GM12878 (cell line): ENCODE results near the gene OR2W3. TPM values are rescaled to one million over a fixed set of nuclear protein-coding genes. Genes with fewer than 3 reads are reported as not detected.

Experiments
- ATAC-seq: fragments of 200-7000 bp; cut with Tn5 transposase; 3 replicates; pipeline ENCODE4 v1.9.1; 2020; ENCODE audit warnings: mild to moderate bottlenecking, moderate library complexity
- BruUV-seq: library from RNA; stranded (reverse); fragments of 400-500 nt; replicated peaks from 2 replicates; lab custom pipeline; 2021; lab: Mats Ljungman, UMichigan
- CTCF ChIA-PET: fragments of 300-600 bp; sonication (Branson Sonifier 250); formaldehyde crosslinking; extraction: SDS; loops from one replicate; lab custom pipeline; 2021; ENCODE audit warnings: inconsistent platforms; lab: Yijun Ruan, JAX
- POLR2A ChIA-PET: fragments of 350-600 bp; formaldehyde crosslinking; extraction: SDS; loops from one replicate; lab custom pipeline; 2021; ENCODE audit warnings: inconsistent platforms; lab: Charles Lee
- RAD21 ChIA-PET: fragments of 300-600 bp; sonication (Branson Sonifier 250); formaldehyde crosslinking; loops from one replicate; lab custom pipeline; 2023; ENCODE audit warnings: antibody characterized with exemption; ENCODE audit not compliant: unreplicated experiment; lab: Charles Lee
- SMC1A ChIA-PET: fragments of 300-600 bp; sonication (Branson Sonifier 250); formaldehyde crosslinking; loops from one replicate; lab custom pipeline; 2023; ENCODE audit not compliant: unreplicated experiment, uncharacterized antibody; lab: Charles Lee
- DNase-seq: peaks from one replicate; pipeline ENCODE4 v3.0.0-alpha.2; 2011; ENCODE audit warnings: low read depth, low spot score
- FAIRE-seq: peaks from 3 replicates; lab custom pipeline; 2011; peaks lifted over from hg19 to GRCh38; lab: Jason Lieb, UNC
- H2AFZ ChIP-seq: 2 replicates; pipeline ENCODE4 v1.6.0; 2011; ENCODE audit warnings: low read depth, low read length, control low read depth; ENCODE audit not compliant: control insufficient read depth
- H3K27ac ChIP-seq: 2 replicates; pipeline ENCODE4 v1.5.1; 2011; ENCODE audit warnings: control low read depth; ENCODE audit not compliant: control insufficient read depth, insufficient read depth
- H3K27me3 ChIP-seq, 2 experiments: replicated peaks in 1 of 2; 2 replicates each; pipeline versions ENCODE4 v1.6.0 to v1.6.1; 2011; ENCODE audit warnings: low read length in 1 of 2; ENCODE audit not compliant: control insufficient read depth in 2 of 2, insufficient read depth in 2 of 2
- H3K36me3 ChIP-seq, 2 experiments: 2 replicates each; pipeline ENCODE4 v1.5.1; 2011; ENCODE audit warnings: low read length in 1 of 2; ENCODE audit not compliant: control insufficient read depth in 2 of 2, insufficient read depth in 2 of 2
- H3K4me1 ChIP-seq: 2 replicates; pipeline ENCODE4 v1.6.1; 2011; ENCODE audit warnings: mild to moderate bottlenecking, low read length, moderate library complexity, mixed read lengths; ENCODE audit not compliant: control insufficient read depth, insufficient read depth
- H3K4me2 ChIP-seq: 2 replicates; pipeline ENCODE4 v1.6.0; 2011; ENCODE audit warnings: control low read depth; ENCODE audit not compliant: control insufficient read depth, insufficient read depth
- H3K4me3 ChIP-seq: fragments of 200-600 bp; sonication (generic); 2 replicates; pipeline ENCODE4 v1.5.1; 2016
- H3K79me2 ChIP-seq: 2 replicates; pipeline ENCODE4 v1.6.0; 2011; ENCODE audit warnings: low read length; ENCODE audit not compliant: control insufficient read depth, insufficient read depth
- H3K9ac ChIP-seq: 2 replicates; pipeline ENCODE4 v1.8.0; 2011; ENCODE audit warnings: low read length, control low read depth, mixed read lengths; ENCODE audit not compliant: control insufficient read depth, insufficient read depth
- H3K9me3 ChIP-seq: replicated peaks from 3 replicates; pipeline ENCODE4 v1.5.1; 2011; ENCODE audit warnings: mild to moderate bottlenecking, low read length; ENCODE audit not compliant: control insufficient read depth, insufficient read depth
- H4K20me1 ChIP-seq: 2 replicates; pipeline ENCODE4 v1.6.0; 2011; ENCODE audit not compliant: control insufficient read depth, insufficient read depth
- ASH2L ChIP-seq: fragments of 300-600, 200-600 bp; sonication (generic); IDR thresholded peaks from 2 replicates; pipeline ENCODE4 v1.6.1; 2017; ENCODE audit warnings: low read depth, mild to moderate bottlenecking, borderline replicate concordance
- EP300 ChIP-seq, 2 experiments: fragments of 150-350 bp in 1 of 2; IDR thresholded peaks; 2 replicates each; pipeline ENCODE4 v1.6.1; 2011 to 2012; ENCODE audit warnings: low read depth in 2 of 2, low read length in 2 of 2, borderline replicate concordance in 1 of 2, improper control_type of control experiment in 1 of 2, inconsistent platforms in 1 of 2; ENCODE audit not compliant: control insufficient read depth in 1 of 2
- HDGF ChIP-seq: fragments of 450-650 bp; IDR thresholded peaks from 2 replicates; pipeline ENCODE4 v1.6.1; 2016; ENCODE audit warnings: antibody characterized with exemption
- MEF2B ChIP-seq: fragments of 450-650 bp; IDR thresholded peaks from 2 replicates; pipeline ENCODE4 v1.6.1; 2018; ENCODE audit warnings: mild to moderate bottlenecking, moderate library complexity; ENCODE audit not compliant: partially characterized antibody, poor library complexity, severe bottlenecking
- MYB ChIP-seq: fragments of 150-350 bp; IDR thresholded peaks from 2 replicates; pipeline ENCODE4 v1.6.1; 2014; ENCODE audit warnings: mild to moderate bottlenecking, low read depth, low read length, borderline replicate concordance
- NFIC ChIP-seq: IDR thresholded peaks from 2 replicates; pipeline ENCODE4 v1.6.1; 2012; ENCODE audit warnings: low read depth, mild to moderate bottlenecking, inconsistent platforms, low read length, moderate library complexity
- POLR2A ChIP-seq: IDR thresholded peaks from 2 replicates; pipeline ENCODE4 v1.6.1; 2011; ENCODE audit warnings: low read depth, mild to moderate bottlenecking, low read length
- SREBF2 ChIP-seq: IDR thresholded peaks from 2 replicates; pipeline ENCODE4 v1.6.1; 2012; ENCODE audit warnings: mild to moderate bottlenecking, low read length
- SRF ChIP-seq, 2 experiments: IDR thresholded peaks; 2 replicates each; pipeline ENCODE4 v1.6.1; 2011; ENCODE audit warnings: low read depth in 2 of 2, low read length in 2 of 2, mild to moderate bottlenecking in 1 of 2, moderate library complexity in 1 of 2
- TAF1 ChIP-seq: IDR thresholded peaks from 2 replicates; pipeline ENCODE4 v1.6.1; 2011; ENCODE audit warnings: mild to moderate bottlenecking, low read depth, low read length, borderline replicate concordance
- TBL1XR1 ChIP-seq: IDR thresholded peaks from 2 replicates; pipeline ENCODE4 v1.6.1; 2012; ENCODE audit warnings: low read depth, low read length, improper control_type of control experiment
- ZBED1 ChIP-seq: IDR thresholded peaks from 2 replicates; pipeline ENCODE4 v1.6.1; 2016; ENCODE audit warnings: borderline replicate concordance
- ZSCAN29 ChIP-seq: fragments of 450-650 bp; IDR thresholded peaks from 2 replicates; pipeline ENCODE4 v1.6.1; 2017; ENCODE audit warnings: mild to moderate bottlenecking, moderate library complexity
- WGBS: methylation state at CpG from one replicate; pipeline ENCODE4 v1.1.6; 2016; ENCODE audit warnings: low lambda C conversion rate; ENCODE audit not compliant: insufficient replicate concordance, insufficient coverage; ENCODE audit errors: missing lambda C conversion rate; 5-methylcytosine and 5-hydroxymethylcytosine counted together
- in situ Hi-C: fragments of 300-500 bp; cut with MboI; formaldehyde crosslinking; loops from 9 replicates; pipeline ENCODE4 v1.14.3; 2018; ENCODE audit warnings: mixed read lengths
- intact Hi-C: fragments of 100-400 bp; cut with micrococcal nuclease; formaldehyde crosslinking; loops from one replicate; pipeline ENCODE4 v1.14.2; 2022; ENCODE audit not compliant: unreplicated experiment
- polyA plus RNA-seq, 11 experiments: library from polyadenylated mRNA; depleted of rRNA in 4 of 11; unstranded in 6 of 11; stranded (reverse) in 5 of 11; fragments of >200 nt; fragmentation: Nextera tagmentation in 4 of 11; fragmentation: Illumina TruSeq in 1 of 11; extraction: Ambion mirVana in 4 of 11; extraction: Trizol in 1 of 11; gene quantifications; 1 replicate in 1 of 11; 2 replicates in 10 of 11; pipeline versions ENCODE4 v1.2.1 to v1.2.3, GENCODE V29; 2011 to 2016; ENCODE audit warnings: inconsistent platforms in 2 of 11, missing spikeins in 2 of 11, low read depth in 1 of 11
- total RNA-seq, 4 experiments: library from RNA; depleted of rRNA in 3 of 4; stranded (reverse); fragments of >200 nt in 3 of 4; fragmentation: Illumina TruSeq in 1 of 4; extraction: Trizol in 1 of 4; gene quantifications; 2 replicates each; pipeline versions ENCODE4 v1.2.1 to v1.2.3, GENCODE V29; 2013 to 2021
- TF ChIP-seq, protein P1 (sequence below): fragments of 450-650 bp; formaldehyde crosslinking; IDR thresholded peaks from 2 replicates; pipeline ENCODE4 v1.4.0; 2020; ENCODE audit warnings: mild to moderate bottlenecking, moderate library complexity
- TF ChIP-seq, protein P2 (sequence below): IDR thresholded peaks from 2 replicates; pipeline ENCODE4 v1.6.1; 2012; ENCODE audit warnings: low read depth, low read length, improper control_type of control experiment
- TF ChIP-seq, protein P3 (sequence below): fragments of 450-650 bp; IDR thresholded peaks from 2 replicates; pipeline ENCODE4 v1.6.1; 2017; ENCODE audit warnings: mild to moderate bottlenecking, moderate library complexity

Gene OR2W3
- total and polyA plus RNA-seq, 10 of the 15 experiments (the other 5 are each of a cell fraction or from before 2014, with no cell fraction given): not detected

DNA sequence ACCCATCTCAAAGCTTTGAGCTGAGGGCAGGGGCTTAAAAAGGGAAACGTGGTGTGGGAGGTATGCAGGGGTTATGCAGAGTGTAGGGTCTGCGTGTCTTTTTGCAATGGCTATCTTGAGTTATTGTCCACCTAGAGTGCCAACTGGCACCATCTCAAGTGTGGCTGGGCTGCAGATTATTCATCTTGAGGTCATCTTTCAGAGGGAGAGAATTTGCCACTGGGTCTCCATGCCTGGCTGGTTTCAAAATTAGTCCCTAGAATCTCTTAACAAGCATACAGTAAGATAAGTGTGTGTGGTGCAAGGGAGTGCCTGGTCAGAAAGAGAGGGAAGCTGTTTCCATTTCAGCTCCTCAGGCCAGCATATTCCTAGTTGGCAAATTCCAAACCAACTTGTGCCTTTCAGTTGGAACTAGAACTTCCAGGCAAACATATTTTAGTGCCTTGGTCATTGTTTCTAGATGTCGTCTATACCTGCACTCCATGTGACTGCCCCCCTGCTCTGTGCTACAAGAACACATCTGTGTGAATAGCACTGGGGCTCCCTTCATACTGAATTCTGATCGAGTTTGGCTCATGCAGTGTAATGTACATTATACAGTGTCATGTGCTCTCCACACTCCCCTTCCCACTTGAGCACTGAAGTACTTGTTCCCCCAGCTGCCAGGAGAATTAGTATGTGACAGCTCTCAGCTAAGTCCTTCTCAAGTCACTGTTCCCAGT is 19.7 kb downstream of the OR2W3 start:
- no peaks in the 10 kb centered on the region for H3K27me3 ChIP-seq
- ChIA-PET RAD21 (no interaction called here), SMC1A (interaction anchor here (1.1 kb wide), 1 partner anchor 9 kb away, joined by 3 read pairs; no protein-coding TSS in a partner anchor), CTCF (no interaction called here), POLR2A (no interaction called here)
- H3K79me2 ChIP-seq: no peaks in the 10 kb centered on the region
- no peaks in the 10 kb centered on the region for H4K20me1 ChIP-seq
- no peak overlapping the region for H3K4me3 ChIP-seq
- H3K9ac ChIP-seq: no peak overlapping the region
- BruUV-seq: no TSS peak
- no peak overlapping the region for H3K27ac ChIP-seq
- 37% methylated on average over 4 of the region's 4 CpGs for WGBS
- no peak overlapping the region for H3K4me2 ChIP-seq
- H3K9me3 ChIP-seq: no peaks in the 10 kb centered on the region
- no peak for FAIRE-seq
- H3K4me1 ChIP-seq: no peaks in the 10 kb centered on the region
- H3K36me3 ChIP-seq: no peaks in the 10 kb centered on the region
- ATAC-seq: no peak
- H2AFZ ChIP-seq: no peak overlapping the region
- in situ Hi-C loops: no loop called here
- intact Hi-C loops: no loop called here
- DNase-seq: no peak
- TF ChIP-seq TBL1XR1 (no peak), EP300 (IDR thresholded peaks at IDR 0.05; ENCODE audit: borderline replicate concordance in 1 of 2, control insufficient read depth in 1 of 2, low read depth in 2 of 2, low read length in 2 of 2) (no peak), ZSCAN29 (no peak), ASH2L (no peak), MYB (no peak), HDGF (no peak), ZBED1 (no peak), SREBF2 (no peak), MEF2B (no peak), SRF (IDR thresholded peaks at IDR 0.05; ENCODE audit: low read depth in 2 of 2, low read length in 2 of 2) (no peak), POLR2A (no peak), TAF1 (no peak), NFIC (no peak)
- TF ChIP-seq, protein P1, sequence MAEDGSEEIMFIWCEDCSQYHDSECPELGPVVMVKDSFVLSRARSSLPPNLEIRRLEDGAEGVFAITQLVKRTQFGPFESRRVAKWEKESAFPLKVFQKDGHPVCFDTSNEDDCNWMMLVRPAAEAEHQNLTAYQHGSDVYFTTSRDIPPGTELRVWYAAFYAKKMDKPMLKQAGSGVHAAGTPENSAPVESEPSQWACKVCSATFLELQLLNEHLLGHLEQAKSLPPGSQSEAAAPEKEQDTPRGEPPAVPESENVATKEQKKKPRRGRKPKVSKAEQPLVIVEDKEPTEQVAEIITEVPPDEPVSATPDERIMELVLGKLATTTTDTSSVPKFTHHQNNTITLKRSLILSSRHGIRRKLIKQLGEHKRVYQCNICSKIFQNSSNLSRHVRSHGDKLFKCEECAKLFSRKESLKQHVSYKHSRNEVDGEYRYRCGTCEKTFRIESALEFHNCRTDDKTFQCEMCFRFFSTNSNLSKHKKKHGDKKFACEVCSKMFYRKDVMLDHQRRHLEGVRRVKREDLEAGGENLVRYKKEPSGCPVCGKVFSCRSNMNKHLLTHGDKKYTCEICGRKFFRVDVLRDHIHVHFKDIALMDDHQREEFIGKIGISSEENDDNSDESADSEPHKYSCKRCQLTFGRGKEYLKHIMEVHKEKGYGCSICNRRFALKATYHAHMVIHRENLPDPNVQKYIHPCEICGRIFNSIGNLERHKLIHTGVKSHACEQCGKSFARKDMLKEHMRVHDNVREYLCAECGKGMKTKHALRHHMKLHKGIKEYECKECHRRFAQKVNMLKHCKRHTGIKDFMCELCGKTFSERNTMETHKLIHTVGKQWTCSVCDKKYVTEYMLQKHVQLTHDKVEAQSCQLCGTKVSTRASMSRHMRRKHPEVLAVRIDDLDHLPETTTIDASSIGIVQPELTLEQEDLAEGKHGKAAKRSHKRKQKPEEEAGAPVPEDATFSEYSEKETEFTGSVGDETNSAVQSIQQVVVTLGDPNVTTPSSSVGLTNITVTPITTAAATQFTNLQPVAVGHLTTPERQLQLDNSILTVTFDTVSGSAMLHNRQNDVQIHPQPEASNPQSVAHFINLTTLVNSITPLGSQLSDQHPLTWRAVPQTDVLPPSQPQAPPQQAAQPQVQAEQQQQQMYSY (CRISPR knock-in tag): no peak
- TF ChIP-seq, protein P2, sequence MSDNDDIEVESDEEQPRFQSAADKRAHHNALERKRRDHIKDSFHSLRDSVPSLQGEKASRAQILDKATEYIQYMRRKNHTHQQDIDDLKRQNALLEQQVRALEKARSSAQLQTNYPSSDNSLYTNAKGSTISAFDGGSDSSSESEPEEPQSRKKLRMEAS: no peak
- TF ChIP-seq, protein P3, sequence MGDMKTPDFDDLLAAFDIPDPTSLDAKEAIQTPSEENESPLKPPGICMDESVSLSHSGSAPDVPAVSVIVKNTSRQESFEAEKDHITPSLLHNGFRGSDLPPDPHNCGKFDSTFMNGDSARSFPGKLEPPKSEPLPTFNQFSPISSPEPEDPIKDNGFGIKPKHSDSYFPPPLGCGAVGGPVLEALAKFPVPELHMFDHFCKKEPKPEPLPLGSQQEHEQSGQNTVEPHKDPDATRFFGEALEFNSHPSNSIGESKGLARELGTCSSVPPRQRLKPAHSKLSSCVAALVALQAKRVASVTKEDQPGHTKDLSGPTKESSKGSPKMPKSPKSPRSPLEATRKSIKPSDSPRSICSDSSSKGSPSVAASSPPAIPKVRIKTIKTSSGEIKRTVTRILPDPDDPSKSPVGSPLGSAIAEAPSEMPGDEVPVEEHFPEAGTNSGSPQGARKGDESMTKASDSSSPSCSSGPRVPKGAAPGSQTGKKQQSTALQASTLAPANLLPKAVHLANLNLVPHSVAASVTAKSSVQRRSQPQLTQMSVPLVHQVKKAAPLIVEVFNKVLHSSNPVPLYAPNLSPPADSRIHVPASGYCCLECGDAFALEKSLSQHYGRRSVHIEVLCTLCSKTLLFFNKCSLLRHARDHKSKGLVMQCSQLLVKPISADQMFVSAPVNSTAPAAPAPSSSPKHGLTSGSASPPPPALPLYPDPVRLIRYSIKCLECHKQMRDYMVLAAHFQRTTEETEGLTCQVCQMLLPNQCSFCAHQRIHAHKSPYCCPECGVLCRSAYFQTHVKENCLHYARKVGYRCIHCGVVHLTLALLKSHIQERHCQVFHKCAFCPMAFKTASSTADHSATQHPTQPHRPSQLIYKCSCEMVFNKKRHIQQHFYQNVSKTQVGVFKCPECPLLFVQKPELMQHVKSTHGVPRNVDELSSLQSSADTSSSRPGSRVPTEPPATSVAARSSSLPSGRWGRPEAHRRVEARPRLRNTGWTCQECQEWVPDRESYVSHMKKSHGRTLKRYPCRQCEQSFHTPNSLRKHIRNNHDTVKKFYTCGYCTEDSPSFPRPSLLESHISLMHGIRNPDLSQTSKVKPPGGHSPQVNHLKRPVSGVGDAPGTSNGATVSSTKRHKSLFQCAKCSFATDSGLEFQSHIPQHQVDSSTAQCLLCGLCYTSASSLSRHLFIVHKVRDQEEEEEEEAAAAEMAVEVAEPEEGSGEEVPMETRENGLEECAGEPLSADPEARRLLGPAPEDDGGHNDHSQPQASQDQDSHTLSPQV: no peak
